ENCODE results near the gene WFIKKN2.

DNA sequence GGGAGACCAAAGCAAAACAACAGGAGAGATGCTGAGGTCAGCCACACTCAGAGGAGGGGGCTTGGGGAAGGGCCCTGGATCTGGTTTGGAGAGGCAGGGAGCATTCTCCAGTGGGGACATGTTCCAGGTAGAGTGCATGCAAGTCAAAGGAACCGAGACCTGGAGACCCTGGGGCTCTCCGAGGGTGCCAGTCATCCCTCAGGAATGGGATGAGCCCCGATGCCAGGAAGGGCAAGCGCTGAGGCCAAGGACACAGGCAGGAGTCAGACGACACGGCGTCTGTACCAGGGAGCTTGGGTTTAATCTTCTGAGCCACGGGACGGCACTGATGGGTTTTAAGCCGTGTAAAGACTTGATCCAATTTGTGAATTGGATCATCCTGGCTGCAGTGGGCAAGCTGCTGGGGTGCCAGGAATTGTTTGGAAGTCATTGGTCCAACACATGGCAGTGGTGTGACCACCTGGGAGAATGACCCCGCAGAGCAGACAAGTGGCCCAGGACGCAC lies 35.1 kb upstream of the WFIKKN2 start:
- TF ChIP-seq, protein P1, sequence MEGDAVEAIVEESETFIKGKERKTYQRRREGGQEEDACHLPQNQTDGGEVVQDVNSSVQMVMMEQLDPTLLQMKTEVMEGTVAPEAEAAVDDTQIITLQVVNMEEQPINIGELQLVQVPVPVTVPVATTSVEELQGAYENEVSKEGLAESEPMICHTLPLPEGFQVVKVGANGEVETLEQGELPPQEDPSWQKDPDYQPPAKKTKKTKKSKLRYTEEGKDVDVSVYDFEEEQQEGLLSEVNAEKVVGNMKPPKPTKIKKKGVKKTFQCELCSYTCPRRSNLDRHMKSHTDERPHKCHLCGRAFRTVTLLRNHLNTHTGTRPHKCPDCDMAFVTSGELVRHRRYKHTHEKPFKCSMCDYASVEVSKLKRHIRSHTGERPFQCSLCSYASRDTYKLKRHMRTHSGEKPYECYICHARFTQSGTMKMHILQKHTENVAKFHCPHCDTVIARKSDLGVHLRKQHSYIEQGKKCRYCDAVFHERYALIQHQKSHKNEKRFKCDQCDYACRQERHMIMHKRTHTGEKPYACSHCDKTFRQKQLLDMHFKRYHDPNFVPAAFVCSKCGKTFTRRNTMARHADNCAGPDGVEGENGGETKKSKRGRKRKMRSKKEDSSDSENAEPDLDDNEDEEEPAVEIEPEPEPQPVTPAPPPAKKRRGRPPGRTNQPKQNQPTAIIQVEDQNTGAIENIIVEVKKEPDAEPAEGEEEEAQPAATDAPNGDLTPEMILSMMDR (conservative IDR thresholded peaks at IDR 0.05; ENCODE audit: low read depth, low read length) = no peak
- TF ChIP-seq SMC3 (IDR thresholded peaks at IDR 0.05; ENCODE audit: low read depth, low read length) (no peak), RAD21 (IDR thresholded peaks at IDR 0.05; ENCODE audit: low read length) (no peak)

Data from IMR-90 (cell line).